ENCODE measurements around the gene MEF2A.

DNA sequence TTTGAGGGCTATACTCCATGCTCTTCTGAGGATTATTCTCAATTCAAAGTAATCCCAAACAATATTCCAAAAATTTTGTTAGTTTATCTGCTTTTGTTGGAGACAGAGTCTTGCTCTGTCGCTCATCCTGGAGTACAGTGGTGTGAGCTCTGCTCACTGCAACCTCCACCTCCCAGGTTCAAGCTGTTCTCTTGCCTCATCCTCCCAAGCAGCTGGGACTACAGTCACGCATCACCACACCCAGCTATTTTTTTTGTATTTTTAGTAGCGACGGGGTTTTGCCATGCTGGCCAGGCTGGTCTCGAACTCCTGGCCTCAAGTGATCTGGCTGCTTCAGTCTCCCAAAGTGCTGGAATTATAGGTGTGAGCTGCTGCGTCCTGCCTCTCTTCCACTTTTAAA is 39.1 kb downstream of the MEF2A start:
- TF ChIP-seq EZH2 (IDR thresholded peaks at IDR 0.05) (no peak), ZNF274 (IDR thresholded peaks at IDR 0.05; ENCODE audit: low read depth, low read length) (no peak), POLR2AphosphoS5 (IDR thresholded peaks at IDR 0.05; ENCODE audit: low read depth, low read length) (no peak), EGR1 (IDR thresholded peaks at IDR 0.05; ENCODE audit: low read depth) (no peak), EZH2phosphoT487 (IDR thresholded peaks at IDR 0.05; ENCODE audit: borderline replicate concordance) (no peak)
- TF ChIP-seq, protein P1, sequence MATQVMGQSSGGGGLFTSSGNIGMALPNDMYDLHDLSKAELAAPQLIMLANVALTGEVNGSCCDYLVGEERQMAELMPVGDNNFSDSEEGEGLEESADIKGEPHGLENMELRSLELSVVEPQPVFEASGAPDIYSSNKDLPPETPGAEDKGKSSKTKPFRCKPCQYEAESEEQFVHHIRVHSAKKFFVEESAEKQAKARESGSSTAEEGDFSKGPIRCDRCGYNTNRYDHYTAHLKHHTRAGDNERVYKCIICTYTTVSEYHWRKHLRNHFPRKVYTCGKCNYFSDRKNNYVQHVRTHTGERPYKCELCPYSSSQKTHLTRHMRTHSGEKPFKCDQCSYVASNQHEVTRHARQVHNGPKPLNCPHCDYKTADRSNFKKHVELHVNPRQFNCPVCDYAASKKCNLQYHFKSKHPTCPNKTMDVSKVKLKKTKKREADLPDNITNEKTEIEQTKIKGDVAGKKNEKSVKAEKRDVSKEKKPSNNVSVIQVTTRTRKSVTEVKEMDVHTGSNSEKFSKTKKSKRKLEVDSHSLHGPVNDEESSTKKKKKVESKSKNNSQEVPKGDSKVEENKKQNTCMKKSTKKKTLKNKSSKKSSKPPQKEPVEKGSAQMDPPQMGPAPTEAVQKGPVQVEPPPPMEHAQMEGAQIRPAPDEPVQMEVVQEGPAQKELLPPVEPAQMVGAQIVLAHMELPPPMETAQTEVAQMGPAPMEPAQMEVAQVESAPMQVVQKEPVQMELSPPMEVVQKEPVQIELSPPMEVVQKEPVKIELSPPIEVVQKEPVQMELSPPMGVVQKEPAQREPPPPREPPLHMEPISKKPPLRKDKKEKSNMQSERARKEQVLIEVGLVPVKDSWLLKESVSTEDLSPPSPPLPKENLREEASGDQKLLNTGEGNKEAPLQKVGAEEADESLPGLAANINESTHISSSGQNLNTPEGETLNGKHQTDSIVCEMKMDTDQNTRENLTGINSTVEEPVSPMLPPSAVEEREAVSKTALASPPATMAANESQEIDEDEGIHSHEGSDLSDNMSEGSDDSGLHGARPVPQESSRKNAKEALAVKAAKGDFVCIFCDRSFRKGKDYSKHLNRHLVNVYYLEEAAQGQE (IDR thresholded peaks at IDR 0.05; ENCODE audit: low read depth): no peak
- TF ChIP-seq, protein P2, sequence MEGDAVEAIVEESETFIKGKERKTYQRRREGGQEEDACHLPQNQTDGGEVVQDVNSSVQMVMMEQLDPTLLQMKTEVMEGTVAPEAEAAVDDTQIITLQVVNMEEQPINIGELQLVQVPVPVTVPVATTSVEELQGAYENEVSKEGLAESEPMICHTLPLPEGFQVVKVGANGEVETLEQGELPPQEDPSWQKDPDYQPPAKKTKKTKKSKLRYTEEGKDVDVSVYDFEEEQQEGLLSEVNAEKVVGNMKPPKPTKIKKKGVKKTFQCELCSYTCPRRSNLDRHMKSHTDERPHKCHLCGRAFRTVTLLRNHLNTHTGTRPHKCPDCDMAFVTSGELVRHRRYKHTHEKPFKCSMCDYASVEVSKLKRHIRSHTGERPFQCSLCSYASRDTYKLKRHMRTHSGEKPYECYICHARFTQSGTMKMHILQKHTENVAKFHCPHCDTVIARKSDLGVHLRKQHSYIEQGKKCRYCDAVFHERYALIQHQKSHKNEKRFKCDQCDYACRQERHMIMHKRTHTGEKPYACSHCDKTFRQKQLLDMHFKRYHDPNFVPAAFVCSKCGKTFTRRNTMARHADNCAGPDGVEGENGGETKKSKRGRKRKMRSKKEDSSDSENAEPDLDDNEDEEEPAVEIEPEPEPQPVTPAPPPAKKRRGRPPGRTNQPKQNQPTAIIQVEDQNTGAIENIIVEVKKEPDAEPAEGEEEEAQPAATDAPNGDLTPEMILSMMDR (IDR thresholded peaks at IDR 0.05 in 2 of 3, conservative IDR thresholded peaks at IDR 0.05 in 1 of 3; ENCODE audit: borderline replicate concordance in 1 of 3, insufficient read depth in 1 of 3, low read depth in 2 of 3, low read length in 2 of 3): no peak
